HG02973 (cell line): ENCODE measurements around the gene SLC15A2.

Experiments
- ATAC-seq: cut with Tn5 transposase; IDR thresholded peaks from one replicate; pipeline ENCODE4 v1.9.1; 2021; ENCODE audit warnings: moderate library complexity; ENCODE audit not compliant: unreplicated experiment

The SLC15A2 gene

GRCh38 chr3:121979734-121980449, 85.7 kb downstream of the SLC15A2 start:
- peak; percentile 62 for ATAC-seq

- ATAC-seq, result no peak
These were observed 86.2 kb downstream of the SLC15A2 start for GRCh38 chr3:121980450-121980796.

- no peak for ATAC-seq
These were observed 87.3 kb downstream of the SLC15A2 start for GRCh38 chr3:121981473-121981872.

- ATAC-seq, result no peak
These were observed 91.6 kb downstream of the SLC15A2 start for GRCh38 chr3:121985846-121986245.

- ATAC-seq, result no peak
These were observed 93.9 kb downstream of the SLC15A2 start for GRCh38 chr3:121988146-121988545.

GRCh38 chr3:121989943-121990342, 95.7 kb downstream of the SLC15A2 start:
- ATAC-seq, result no peak

- peak; percentile 55 for ATAC-seq
These were observed 98.7 kb downstream of the SLC15A2 start for GRCh38 chr3:121992601-121993560.
